DOHH2 (cell line): ENCODE results near the gene ABCF2.

Experiments
- EZH2phosphoT487 ChIP-seq: fragments of 200-600 bp; sonication (generic); IDR thresholded peaks from 2 replicates; pipeline ENCODE4 v1.6.1; 2017; ENCODE audit warnings: borderline replicate concordance, mild to moderate bottlenecking, antibody characterized with exemption, low read length, moderate library complexity, mixed read lengths
- TF ChIP-seq, protein P1 (sequence below): fragments of 200-600 bp; sonication (generic); IDR thresholded peaks from one replicate; pipeline ENCODE4 v1.5.1; 2014; ENCODE audit warnings: antibody characterized with exemption, mild to moderate bottlenecking, low read depth, low read length; ENCODE audit not compliant: poor library complexity, severe bottlenecking

DNA sequence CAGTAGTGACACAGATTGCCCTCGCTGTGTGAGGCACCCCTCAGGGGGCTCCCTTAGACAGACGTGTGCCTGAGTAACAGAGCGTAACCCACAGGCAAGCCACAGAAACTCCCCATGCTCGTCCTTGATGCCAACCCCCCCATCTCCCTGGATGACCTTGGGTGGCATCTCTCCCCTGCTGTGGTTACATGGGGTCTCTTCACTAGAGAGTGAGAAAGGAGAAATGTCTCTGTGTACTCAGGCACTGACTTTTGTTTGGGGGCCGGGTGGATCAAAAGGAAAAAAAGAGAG lies 38.8 kb downstream of the ABCF2 start:
- TF ChIP-seq, protein P1, sequence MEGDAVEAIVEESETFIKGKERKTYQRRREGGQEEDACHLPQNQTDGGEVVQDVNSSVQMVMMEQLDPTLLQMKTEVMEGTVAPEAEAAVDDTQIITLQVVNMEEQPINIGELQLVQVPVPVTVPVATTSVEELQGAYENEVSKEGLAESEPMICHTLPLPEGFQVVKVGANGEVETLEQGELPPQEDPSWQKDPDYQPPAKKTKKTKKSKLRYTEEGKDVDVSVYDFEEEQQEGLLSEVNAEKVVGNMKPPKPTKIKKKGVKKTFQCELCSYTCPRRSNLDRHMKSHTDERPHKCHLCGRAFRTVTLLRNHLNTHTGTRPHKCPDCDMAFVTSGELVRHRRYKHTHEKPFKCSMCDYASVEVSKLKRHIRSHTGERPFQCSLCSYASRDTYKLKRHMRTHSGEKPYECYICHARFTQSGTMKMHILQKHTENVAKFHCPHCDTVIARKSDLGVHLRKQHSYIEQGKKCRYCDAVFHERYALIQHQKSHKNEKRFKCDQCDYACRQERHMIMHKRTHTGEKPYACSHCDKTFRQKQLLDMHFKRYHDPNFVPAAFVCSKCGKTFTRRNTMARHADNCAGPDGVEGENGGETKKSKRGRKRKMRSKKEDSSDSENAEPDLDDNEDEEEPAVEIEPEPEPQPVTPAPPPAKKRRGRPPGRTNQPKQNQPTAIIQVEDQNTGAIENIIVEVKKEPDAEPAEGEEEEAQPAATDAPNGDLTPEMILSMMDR = no peak
- no peak for TF ChIP-seq EZH2phosphoT487
